Pons (tissue), 1 donor: ENCODE results near the gene EN1.
A peak's percentile ranks its signal among the peaks of the same experiment; 100 is the strongest.

Experiments used
- DNase-seq: peaks from one replicate; pipeline ENCODE4 v3.0.0-alpha.2; 2016; ENCODE audit warnings: low spot score

EN1 gene

GRCh38 chr2:118842661-118843482 is 4.6 kb downstream of the EN1 start:
- DNase-seq: no peak

GRCh38 chr2:118841828-118842461 is 5.5 kb downstream of the EN1 start:
- no peak for DNase-seq

- no peak for DNase-seq
These were observed 6.0 kb downstream of the EN1 start for GRCh38 chr2:118841450-118841827.

- no peak for DNase-seq
These were observed 8.6 kb downstream of the EN1 start for GRCh38 chr2:118838741-118839455.

GRCh38 chr2:118837621-118838020 is 9.8 kb downstream of the EN1 start:
- DNase-seq: no peak

- no peak for DNase-seq
These were observed 10.4 kb downstream of the EN1 start for GRCh38 chr2:118837067-118837466.

- DNase-seq: no peak
These were observed 11.0 kb downstream of the EN1 start for GRCh38 chr2:118836411-118836930.

GRCh38 chr2:118835746-118836410 is 11.6 kb downstream of the EN1 start:
- peak; percentile 8 for DNase-seq

GRCh38 chr2:118834901-118835745 is 12.3 kb downstream of the EN1 start:
- DNase-seq: no peak

GRCh38 chr2:118834440-118834810 is 13.0 kb downstream of the EN1 start:
- DNase-seq: no peak

GRCh38 chr2:118833716-118834439 is 13.6 kb downstream of the EN1 start:
- no peak for DNase-seq

GRCh38 chr2:118832791-118833715 is 14.4 kb downstream of the EN1 start:
- DNase-seq: no peak

GRCh38 chr2:118832071-118832790 is 15.2 kb downstream of the EN1 start:
- DNase-seq: no peak

- DNase-seq: no peak
These were observed 16.6 kb downstream of the EN1 start for GRCh38 chr2:118830881-118831280.

- no peak for DNase-seq
These were observed 17.3 kb downstream of the EN1 start for GRCh38 chr2:118830118-118830517.

- DNase-seq: no peak
These were observed 21.4 kb downstream of the EN1 start for GRCh38 chr2:118826093-118826492.

GRCh38 chr2:118823633-118824032 is 23.8 kb downstream of the EN1 start:
- DNase-seq: no peak

- no peak for DNase-seq
These were observed 24.9 kb downstream of the EN1 start for GRCh38 chr2:118822572-118822971.

GRCh38 chr2:118822015-118822414 is 25.4 kb downstream of the EN1 start:
- DNase-seq: no peak
